ENCODE results near the gene HSPA4L.

GRCh38 chr4:127832585-127832984 lies 50.5 kb downstream of the HSPA4L start:
- TF ChIP-seq CTCF (IDR thresholded peaks at IDR 0.05 in 2 of 3, conservative IDR thresholded peaks at IDR 0.05 in 1 of 3; ENCODE audit: borderline replicate concordance in 1 of 3, insufficient read depth in 1 of 3, low read depth in 2 of 3, low read length in 2 of 3) (no peak), SIN3A (IDR thresholded peaks at IDR 0.05; ENCODE audit: low read depth) (no peak), ATF3 (IDR thresholded peaks at IDR 0.05) (no peak), CEBPB (IDR thresholded peaks at IDR 0.05; ENCODE audit: low read depth) (no peak), EZH2 (IDR thresholded peaks at IDR 0.05) (no peak), POLR2A (IDR thresholded peaks at IDR 0.05; ENCODE audit: borderline replicate concordance, extremely low read depth, insufficient read depth, insufficient read length) (no peak), MAX (IDR thresholded peaks at IDR 0.05) (no peak), POLR2AphosphoS5 (IDR thresholded peaks at IDR 0.05; ENCODE audit: low read depth, low read length) (no peak), YY1 (IDR thresholded peaks at IDR 0.05; ENCODE audit: extremely low read depth, insufficient replicate concordance, low read depth, low read length) (no peak), JUND (IDR thresholded peaks at IDR 0.05) (no peak), EZH2phosphoT487 (IDR thresholded peaks at IDR 0.05; ENCODE audit: borderline replicate concordance) (no peak), FOSL1 (IDR thresholded peaks at IDR 0.05; ENCODE audit: low read depth) (no peak), SP1 (IDR thresholded peaks at IDR 0.05; ENCODE audit: low read depth) (no peak), ZBTB33 (IDR thresholded peaks at IDR 0.05; ENCODE audit: extremely low read depth, insufficient replicate concordance, low read length) (no peak)

Data from HCT116 (cell line).